ENCODE results near the gene CTTNBP2.

The CTTNBP2 gene

GRCh38 chr7:117685795-117686194 is 187.4 kb downstream of the CTTNBP2 start:
- DNase-seq (ENCODE audit: low read depth), result no peak

DNA sequence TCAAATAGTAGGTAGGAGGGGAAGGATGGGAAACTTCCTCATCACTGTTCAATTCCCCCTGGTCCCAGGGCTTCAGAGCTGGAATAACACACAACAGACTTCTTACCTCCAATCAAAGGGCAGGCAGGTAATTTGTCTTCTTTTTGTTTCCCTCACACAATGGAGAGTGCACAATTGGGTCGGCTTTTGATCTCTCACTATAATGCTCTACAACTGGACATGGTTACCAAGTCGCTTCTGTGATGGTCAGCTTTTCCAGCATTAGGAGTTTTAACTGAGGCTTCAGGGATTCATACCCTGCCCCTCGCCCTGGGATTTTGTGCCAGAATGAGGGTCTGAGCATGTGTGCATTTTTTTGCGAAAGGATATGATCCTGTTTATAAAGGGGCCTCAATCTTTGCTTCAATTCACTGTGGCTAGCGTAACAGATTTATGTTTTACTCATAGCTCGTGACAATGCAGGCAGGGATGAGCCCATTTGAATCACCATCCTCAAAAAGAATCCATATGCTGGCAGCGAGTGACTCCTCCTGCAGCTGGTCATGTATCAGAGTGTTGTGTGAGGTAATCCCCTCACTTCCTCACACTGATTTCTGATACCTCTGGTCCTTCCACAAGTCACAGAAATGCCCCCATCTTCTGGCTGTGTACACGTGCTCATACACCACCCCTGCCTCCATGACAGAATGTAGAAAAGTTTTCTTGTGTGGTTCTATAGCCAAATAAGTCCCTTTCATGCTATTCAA is 189.6 kb downstream of the CTTNBP2 start:
- no peak for DNase-seq (ENCODE audit: low read depth)

DNA sequence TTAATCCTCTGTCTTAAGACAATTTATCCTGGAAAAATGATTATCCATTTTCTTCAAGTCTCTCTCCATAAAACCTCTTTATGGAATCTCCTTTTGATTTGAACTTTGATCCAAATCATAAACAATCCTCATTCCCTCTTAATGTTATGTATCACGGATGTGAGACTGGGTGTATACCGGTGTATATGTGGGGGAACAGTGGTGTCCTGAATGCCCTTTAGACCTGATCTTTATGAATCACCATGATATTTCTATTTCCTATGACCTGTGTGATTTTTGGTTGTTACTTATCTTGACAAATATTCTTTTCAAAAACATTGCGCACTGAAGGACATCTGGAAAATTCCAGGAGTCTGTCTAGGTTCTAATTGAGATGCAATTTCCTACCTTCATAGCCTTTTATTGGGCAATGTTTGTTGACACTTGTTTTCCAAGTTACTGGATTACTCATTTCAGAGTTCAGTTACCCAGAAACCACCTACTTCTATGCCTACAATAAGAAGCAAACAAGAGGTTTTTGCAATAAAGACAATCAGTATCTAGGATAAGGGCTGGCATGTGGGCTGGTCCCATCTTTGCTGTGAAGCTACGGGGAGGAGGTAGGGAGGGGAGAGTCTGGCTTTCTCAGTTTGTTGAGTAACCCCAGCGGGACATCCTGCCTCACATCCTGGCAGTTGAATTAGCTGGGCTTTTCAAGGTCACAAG is 190.4 kb downstream of the CTTNBP2 start:
- no peak for DNase-seq (ENCODE audit: low read depth)

DNA sequence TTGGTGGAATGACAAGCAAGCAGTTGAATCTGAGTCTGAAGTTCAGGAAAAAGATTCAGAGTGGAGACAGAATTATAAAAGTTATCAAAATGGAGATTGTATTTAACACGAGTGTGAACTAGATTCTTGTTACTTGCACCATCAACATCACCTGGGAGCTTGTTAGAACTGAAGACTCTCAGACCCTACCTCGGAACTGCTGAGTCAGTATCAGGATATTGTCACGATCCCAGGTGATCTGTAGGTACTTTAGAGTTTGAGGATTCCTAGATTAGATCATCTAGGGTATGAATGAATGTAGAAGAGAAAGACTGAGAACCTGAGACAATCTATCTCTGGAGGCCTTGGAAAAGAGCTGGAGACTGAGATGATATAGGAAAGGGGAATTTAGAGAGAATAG is 194.1 kb downstream of the CTTNBP2 start:
- no peak for DNase-seq (ENCODE audit: low read depth)

DNA sequence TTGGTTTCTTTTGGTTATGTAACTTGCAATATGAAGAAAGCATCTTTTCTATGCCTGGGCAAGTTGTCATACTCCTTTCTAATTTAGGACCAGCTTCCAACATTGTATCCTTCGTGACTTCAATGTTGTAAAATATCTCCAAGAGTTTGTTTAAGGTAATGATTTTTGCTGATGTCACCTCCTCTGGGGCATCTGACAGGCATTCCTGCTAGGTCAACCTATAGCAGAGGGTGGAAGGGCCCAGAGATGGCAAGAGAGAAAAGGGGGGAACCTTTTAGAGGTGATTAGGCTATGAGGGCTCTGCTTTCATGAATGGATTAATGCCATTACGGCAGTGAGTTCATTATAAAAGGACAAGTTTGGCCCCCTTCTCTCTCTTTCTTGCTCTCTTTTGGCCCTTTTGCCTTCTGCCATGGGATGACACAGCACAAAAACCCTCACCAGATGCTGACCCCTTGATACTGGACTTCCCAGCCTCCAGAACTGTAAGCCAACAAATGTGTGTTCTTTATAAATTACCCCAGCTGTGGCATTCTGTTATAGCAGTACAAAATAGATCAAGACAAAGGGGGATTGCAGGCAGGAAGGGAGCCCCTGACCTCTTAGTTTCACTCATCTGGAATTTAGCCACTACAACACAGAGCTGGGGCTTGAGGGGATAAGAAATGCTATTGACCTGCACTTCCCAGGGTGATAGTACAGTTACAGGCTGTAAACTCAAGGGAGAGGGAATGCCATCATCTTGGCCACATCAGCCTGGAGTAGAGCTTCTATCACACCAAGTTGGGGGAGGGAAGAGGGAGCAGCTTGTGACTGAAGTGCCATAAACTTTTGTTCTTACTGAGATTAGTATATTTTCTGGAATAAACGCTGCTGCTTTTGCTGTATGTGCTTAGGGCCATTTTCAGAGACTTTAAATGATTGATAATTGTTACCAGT is 197.5 kb downstream of the CTTNBP2 start:
- no peak for DNase-seq (ENCODE audit: low read depth)

- no peak for DNase-seq (ENCODE audit: low read depth)
Observed at GRCh38 chr7:117674617-117675016, 198.6 kb downstream of the CTTNBP2 start.

DNA sequence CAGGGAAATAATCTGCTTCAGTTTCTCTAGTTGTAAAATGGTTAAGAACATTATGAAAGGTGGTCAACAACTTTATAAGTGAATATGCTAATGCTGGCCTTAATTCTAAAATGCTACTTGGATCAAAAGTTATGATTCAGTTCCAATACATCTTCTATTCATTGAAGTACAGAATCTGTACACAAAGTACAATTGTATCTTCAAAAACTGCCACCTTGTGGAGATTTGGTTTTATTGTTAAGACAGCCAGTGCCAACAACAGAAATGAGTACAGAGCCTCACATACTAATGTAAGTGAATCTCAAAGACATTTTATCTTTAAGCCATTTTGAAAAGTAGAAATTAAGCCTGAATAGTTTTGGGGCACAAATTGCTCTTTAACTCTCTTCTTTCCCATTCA is 199.4 kb downstream of the CTTNBP2 start:
- no peak for DNase-seq (ENCODE audit: low read depth)

DNA sequence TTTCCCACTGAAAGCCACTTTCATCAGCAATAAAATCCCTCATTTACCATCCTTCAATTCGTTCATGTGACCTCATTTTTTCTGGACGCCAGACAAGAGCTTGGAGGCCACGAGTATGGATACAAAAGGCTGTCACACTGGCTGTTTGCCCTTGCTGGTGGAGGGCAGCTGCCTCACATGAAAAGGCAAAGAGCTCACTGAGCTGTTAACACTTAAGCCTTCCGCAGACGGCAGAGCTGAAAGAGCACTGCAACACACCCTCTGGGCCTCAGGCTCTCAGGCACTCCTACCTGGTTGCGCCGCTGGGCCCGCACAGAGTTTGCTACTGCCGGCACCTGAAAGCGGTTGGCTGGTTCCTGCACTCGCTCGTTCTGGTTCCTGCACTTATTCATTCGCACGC is 199.9 kb downstream of the CTTNBP2 start:
- no peak for DNase-seq (ENCODE audit: low read depth)

GRCh38 chr7:117672453-117672852 is 200.8 kb downstream of the CTTNBP2 start:
- DNase-seq (ENCODE audit: low read depth), result no peak

DNA sequence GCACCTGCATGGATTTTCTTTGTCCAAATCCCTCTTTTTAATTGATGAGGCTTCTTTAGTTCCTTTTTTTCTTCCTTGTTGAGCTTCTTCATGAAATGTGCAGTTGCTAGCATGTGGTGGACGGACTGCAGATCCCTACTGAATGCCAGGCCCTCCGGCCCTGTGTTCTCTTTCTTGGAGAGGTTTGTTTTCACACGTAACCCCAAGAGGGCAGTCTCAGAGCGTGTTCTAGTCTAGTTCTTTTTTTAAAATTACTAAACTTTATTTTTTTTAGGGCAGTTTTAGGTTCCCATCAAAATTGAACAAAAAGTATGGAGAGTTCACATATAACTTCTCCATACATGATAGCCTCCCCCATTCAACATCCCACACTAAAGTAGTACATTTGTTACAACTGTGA is 203.4 kb downstream of the CTTNBP2 start:
- DNase-seq (ENCODE audit: low read depth), result no peak

DNA sequence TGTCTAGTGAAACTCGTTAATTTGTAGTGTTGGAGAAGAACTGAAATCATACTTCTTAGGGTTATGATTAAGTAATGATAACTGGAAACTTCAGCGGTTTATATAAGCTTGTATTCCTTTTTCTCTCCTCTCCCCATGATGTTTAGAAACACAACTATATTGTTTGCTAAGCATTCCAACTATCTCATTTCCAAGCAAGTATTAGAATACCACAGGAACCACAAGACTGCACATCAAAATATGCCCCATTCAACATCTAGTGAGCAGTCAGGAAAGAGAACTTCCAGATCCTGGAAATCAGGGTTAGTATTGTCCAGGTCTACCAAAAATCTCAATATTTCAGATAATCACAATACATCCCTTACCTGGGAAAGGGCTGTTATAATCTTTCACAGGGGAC is 205.8 kb downstream of the CTTNBP2 start:
- no peak for DNase-seq (ENCODE audit: low read depth)

DNA sequence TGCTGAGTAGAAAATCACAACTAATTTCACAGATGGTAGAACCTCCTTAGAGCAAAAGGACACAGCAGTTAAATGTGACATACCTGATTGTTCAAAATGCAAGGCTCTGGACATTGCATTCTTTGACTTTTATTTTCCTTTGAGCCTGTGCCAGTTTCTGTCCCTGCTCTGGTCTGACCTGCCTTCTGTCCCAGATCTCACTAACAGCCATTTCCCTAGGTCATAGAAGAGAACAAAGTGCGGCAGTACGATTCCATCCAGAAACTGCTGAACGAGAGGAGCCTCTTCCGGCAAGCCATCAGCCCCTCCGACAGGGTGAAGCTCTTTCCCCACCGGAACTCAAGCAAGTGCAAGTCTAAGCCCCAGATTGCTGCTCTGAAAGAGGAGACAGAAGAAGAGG is 206.6 kb downstream of the CTTNBP2 start:
- DNase-seq (ENCODE audit: low read depth), result no peak

- no peak for DNase-seq (ENCODE audit: low read depth)
Observed at GRCh38 chr7:117666031-117666430, 207.2 kb downstream of the CTTNBP2 start.

- DNase-seq (ENCODE audit: low read depth), result no peak
Observed at GRCh38 chr7:117665368-117665767, 207.9 kb downstream of the CTTNBP2 start.

- DNase-seq (ENCODE audit: low read depth), result no peak
Observed at GRCh38 chr7:117664047-117664446, 209.2 kb downstream of the CTTNBP2 start.

DNA sequence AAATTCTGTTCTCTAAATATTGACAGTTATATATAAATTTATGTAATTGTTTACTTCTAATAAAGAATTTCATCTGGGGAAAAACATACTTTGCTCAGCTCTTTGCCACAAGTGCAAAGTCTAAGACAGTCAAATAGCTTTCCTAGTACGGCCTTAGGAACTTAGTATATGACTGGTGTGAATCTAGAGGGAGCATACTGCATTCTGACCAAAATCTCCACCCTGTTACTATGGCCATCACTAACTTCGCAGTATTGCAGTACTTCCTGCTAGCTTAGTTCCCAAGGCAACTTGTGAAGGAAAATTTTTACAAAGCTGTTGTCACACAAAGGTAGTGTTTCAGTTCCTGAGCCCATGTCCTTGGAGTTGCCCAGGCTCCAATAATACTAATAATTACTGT is 211.9 kb downstream of the CTTNBP2 start:
- no peak for DNase-seq (ENCODE audit: low read depth)
